Body of pancreas (tissue), 4 donors: Measurements from ENCODE around the gene MT1A.

Experiments used
- POLR2A ChIP-seq, 3 donors: fragments of 450-650 bp; IDR thresholded peaks; one replicate each; pipeline ENCODE4 v1.6.1; 2016; ENCODE audit warnings: antibody characterized with exemption in 3 of 3, mild to moderate bottlenecking in 2 of 3
- TF ChIP-seq, protein P1 (sequence below), 7 experiments: fragments of 450-650 bp in 4 of 7; fragments of 200-600 bp in 3 of 7; sonication (generic) in 3 of 7; IDR thresholded peaks; one replicate each; pipeline ENCODE4 v1.5.1; 2016 to 2019; ENCODE audit warnings: antibody characterized with exemption in 7 of 7

DNA sequence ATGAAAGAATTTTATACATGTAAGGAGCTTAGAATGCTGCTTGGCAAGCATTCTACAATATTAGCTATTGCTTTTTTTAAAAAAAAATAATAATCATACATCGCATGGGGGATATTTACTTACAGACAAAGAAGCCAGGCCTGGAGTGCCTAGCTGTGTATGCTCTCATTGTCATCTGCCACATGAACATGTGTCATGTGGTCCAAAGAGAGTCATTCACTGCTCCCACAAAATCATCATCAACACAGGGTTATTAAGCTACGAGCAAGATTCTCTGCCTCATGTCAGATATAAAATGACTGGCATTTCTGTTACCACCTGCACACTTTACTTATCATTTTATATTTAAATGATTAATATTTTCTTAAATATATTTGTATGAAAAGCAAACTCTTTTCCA, 14.8 kb upstream of the MT1A start:
- TF ChIP-seq, protein P1, sequence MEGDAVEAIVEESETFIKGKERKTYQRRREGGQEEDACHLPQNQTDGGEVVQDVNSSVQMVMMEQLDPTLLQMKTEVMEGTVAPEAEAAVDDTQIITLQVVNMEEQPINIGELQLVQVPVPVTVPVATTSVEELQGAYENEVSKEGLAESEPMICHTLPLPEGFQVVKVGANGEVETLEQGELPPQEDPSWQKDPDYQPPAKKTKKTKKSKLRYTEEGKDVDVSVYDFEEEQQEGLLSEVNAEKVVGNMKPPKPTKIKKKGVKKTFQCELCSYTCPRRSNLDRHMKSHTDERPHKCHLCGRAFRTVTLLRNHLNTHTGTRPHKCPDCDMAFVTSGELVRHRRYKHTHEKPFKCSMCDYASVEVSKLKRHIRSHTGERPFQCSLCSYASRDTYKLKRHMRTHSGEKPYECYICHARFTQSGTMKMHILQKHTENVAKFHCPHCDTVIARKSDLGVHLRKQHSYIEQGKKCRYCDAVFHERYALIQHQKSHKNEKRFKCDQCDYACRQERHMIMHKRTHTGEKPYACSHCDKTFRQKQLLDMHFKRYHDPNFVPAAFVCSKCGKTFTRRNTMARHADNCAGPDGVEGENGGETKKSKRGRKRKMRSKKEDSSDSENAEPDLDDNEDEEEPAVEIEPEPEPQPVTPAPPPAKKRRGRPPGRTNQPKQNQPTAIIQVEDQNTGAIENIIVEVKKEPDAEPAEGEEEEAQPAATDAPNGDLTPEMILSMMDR (IDR thresholded peaks at IDR 0.05), result no peak
- TF ChIP-seq POLR2A (IDR thresholded peaks at IDR 0.05), result no peak
